GM19395 (cell line): Measurements from ENCODE around the gene NMNAT3.
"Not testable (repeated sequence)": the region's sequence is repeated elsewhere in the genome, so short reads cannot be mapped to it uniquely, and the experiment has no call there.

Experiments used
- ATAC-seq: cut with Tn5 transposase; IDR thresholded peaks from one replicate; pipeline ENCODE4 v1.9.1; 2021; ENCODE audit warnings: mild to moderate bottlenecking, moderate library complexity; ENCODE audit not compliant: unreplicated experiment

NMNAT3 gene

GRCh38 chr3:139639662-139640061, 38.1 kb downstream of the NMNAT3 start:
- no peak for ATAC-seq

- ATAC-seq: no peak
Measured at GRCh38 chr3:139638518-139638917, 39.3 kb downstream of the NMNAT3 start.

GRCh38 chr3:139636511-139636910, 41.3 kb downstream of the NMNAT3 start:
- ATAC-seq: no peak

GRCh38 chr3:139634111-139634635, 43.6 kb downstream of the NMNAT3 start:
- ATAC-seq: no peak

- no peak for ATAC-seq
Measured at GRCh38 chr3:139633511-139633910, 44.3 kb downstream of the NMNAT3 start.

- ATAC-seq: no peak
Measured at GRCh38 chr3:139630542-139630941, 47.2 kb downstream of the NMNAT3 start.

- peak; percentile 83 for ATAC-seq
Measured at GRCh38 chr3:139629033-139629432, 48.7 kb downstream of the NMNAT3 start.

- no peak for ATAC-seq
Measured at GRCh38 chr3:139627759-139628158, 50.0 kb downstream of the NMNAT3 start.

GRCh38 chr3:139620438-139620837, 57.3 kb downstream of the NMNAT3 start:
- no peak for ATAC-seq

GRCh38 chr3:139619484-139619883, 58.3 kb downstream of the NMNAT3 start:
- no peak for ATAC-seq

- no peak for ATAC-seq
Measured at GRCh38 chr3:139617672-139618268, 60.0 kb downstream of the NMNAT3 start.

GRCh38 chr3:139611528-139611927, 66.2 kb downstream of the NMNAT3 start:
- ATAC-seq: no peak

GRCh38 chr3:139610886-139611285, 66.9 kb downstream of the NMNAT3 start:
- no peak for ATAC-seq

- ATAC-seq: no peak
Measured at GRCh38 chr3:139608924-139609323, 68.8 kb downstream of the NMNAT3 start.

GRCh38 chr3:139608108-139608380, 69.7 kb downstream of the NMNAT3 start:
- no peak for ATAC-seq

- no peak for ATAC-seq
Measured at GRCh38 chr3:139607257-139608107, 70.3 kb downstream of the NMNAT3 start.

GRCh38 chr3:139602003-139602402, 75.8 kb downstream of the NMNAT3 start:
- ATAC-seq: no peak

GRCh38 chr3:139601191-139601961, 76.4 kb downstream of the NMNAT3 start:
- ATAC-seq: no peak

GRCh38 chr3:139597947-139598346, 79.8 kb downstream of the NMNAT3 start:
- no peak for ATAC-seq

GRCh38 chr3:139591186-139591585, 86.6 kb downstream of the NMNAT3 start:
- not testable (repeated sequence) for ATAC-seq

GRCh38 chr3:139588450-139588849, 89.3 kb downstream of the NMNAT3 start:
- ATAC-seq: no peak

GRCh38 chr3:139587797-139588196, 90.0 kb downstream of the NMNAT3 start:
- no peak for ATAC-seq
